SK-N-SH (cell line): ENCODE data around the gene SLC46A2. TPM values are rescaled to one million over a fixed set of nuclear protein-coding genes. Genes with fewer than 3 reads are reported as not detected.

Experiments used
- CTCF ChIA-PET: fragments of 300-600, 350-600 bp; formaldehyde crosslinking; extraction: SDS; loops from one replicate; lab custom pipeline; 2021; lab: Yijun Ruan, JAX
- POLR2A ChIA-PET: fragments of 350-600 bp; sonication (Branson Sonifier 250); formaldehyde crosslinking; extraction: SDS; loops from one replicate; lab custom pipeline; 2020; ENCODE audit warnings: antibody characterized with exemption, inconsistent platforms; lab: Yijun Ruan, JAX
- DNase-seq: peaks from one replicate; pipeline ENCODE4 v3.0.0; 2012
- H2AFZ ChIP-seq: fragments of 200-600 bp; sonication (generic); 2 replicates; pipeline ENCODE4 v1.8.1; 2016; ENCODE audit warnings: antibody characterized with exemption, mild to moderate bottlenecking, low read depth
- H3F3A ChIP-seq: fragments of 200-600 bp; sonication (generic); replicated peaks from 2 replicates; pipeline ENCODE3; 2016; ENCODE audit warnings: antibody characterized with exemption, mild to moderate bottlenecking; ENCODE audit not compliant: insufficient read depth
- H3K27ac ChIP-seq, 2 experiments: fragments of 200-500 bp in 1 of 2; fragments of 200-600 bp in 1 of 2; sonication (Bioruptor generic) in 1 of 2; sonication (generic), shearing (Covaris generic) in 1 of 2; 2 replicates each; pipeline versions ENCODE4 v1.5.1 to v1.6.1; 2014 to 2016; ENCODE audit warnings: low read depth in 2 of 2, inconsistent platforms in 1 of 2, low read length in 1 of 2, mild to moderate bottlenecking in 1 of 2, mixed read lengths in 1 of 2
- H3K27me3 ChIP-seq: fragments of 200-600 bp; sonication (generic), shearing (Covaris generic); 2 replicates; pipeline ENCODE4 v1.6.1; 2016; ENCODE audit warnings: mixed run types; ENCODE audit not compliant: insufficient read depth
- H3K36me3 ChIP-seq, 2 experiments: fragments of 200-500 bp in 1 of 2; fragments of 200-600 bp in 1 of 2; sonication (Bioruptor generic) in 1 of 2; sonication (generic) in 1 of 2; replicated peaks in 1 of 2; 2 replicates each; pipeline versions ENCODE3 to v1.5.1; 2014 to 2016; ENCODE audit warnings: low read length in 1 of 2, mild to moderate bottlenecking in 1 of 2; ENCODE audit not compliant: insufficient read depth in 2 of 2, control insufficient read depth in 1 of 2
- H3K4me1 ChIP-seq, 2 experiments: fragments of 200-500 bp in 1 of 2; fragments of 200-600 bp in 1 of 2; sonication (Bioruptor generic) in 1 of 2; sonication (generic), shearing (Covaris generic) in 1 of 2; 2 replicates each; pipeline versions ENCODE4 v1.5.1 to v1.6.1; 2014 to 2016; ENCODE audit warnings: low read depth in 1 of 2, low read length in 1 of 2, mixed run types in 1 of 2; ENCODE audit not compliant: insufficient read depth in 2 of 2, control insufficient read depth in 1 of 2
- H3K4me2 ChIP-seq: fragments of 200-600 bp; sonication (generic), shearing (Covaris generic); 2 replicates; pipeline ENCODE4 v1.6.1; 2017; ENCODE audit warnings: mixed run types
- H3K4me3 ChIP-seq, 2 experiments: fragments of 200-500 bp in 1 of 2; fragments of 200-600 bp in 1 of 2; sonication (Bioruptor generic) in 1 of 2; sonication (generic), shearing (Covaris generic) in 1 of 2; 2 replicates each; pipeline versions ENCODE4 v1.5.1 to v1.8.1; 2014 to 2016; ENCODE audit warnings: low read depth in 2 of 2, inconsistent platforms in 1 of 2, low read length in 1 of 2, mild to moderate bottlenecking in 1 of 2, mixed read lengths in 1 of 2, moderate library complexity in 1 of 2
- H3K79me2 ChIP-seq: fragments of 200-600 bp; sonication (generic); 2 replicates; pipeline ENCODE4 v1.8.1; 2017; ENCODE audit warnings: mild to moderate bottlenecking; ENCODE audit not compliant: insufficient read depth
- H3K9ac ChIP-seq: fragments of 200-600 bp; sonication (generic); 2 replicates; pipeline ENCODE4 v1.6.1; 2017; ENCODE audit warnings: mixed run types
- H3K9me2 ChIP-seq: fragments of 200-600 bp; sonication (generic); 2 replicates; pipeline ENCODE4 v1.6.1; 2017; ENCODE audit warnings: mixed run types
- H3K9me3 ChIP-seq: fragments of 200-600 bp; sonication (generic); 2 replicates; pipeline ENCODE4 v1.6.1; 2017; ENCODE audit warnings: mixed run types, mild to moderate bottlenecking, moderate library complexity
- H4K20me1 ChIP-seq: fragments of 200-600 bp; sonication (generic); 2 replicates; pipeline ENCODE4 v1.6.1; 2017; ENCODE audit warnings: mild to moderate bottlenecking, mixed run types; ENCODE audit not compliant: insufficient read depth
- FOSL2 ChIP-seq: IDR thresholded peaks from 2 replicates; pipeline ENCODE4 v1.4.0; 2012; ENCODE audit warnings: low read depth, mild to moderate bottlenecking, moderate library complexity, borderline replicate concordance
- FOXJ3 ChIP-seq: sonication (generic); formaldehyde crosslinking; IDR thresholded peaks from 2 replicates; pipeline ENCODE4 v1.5.1; 2020; ENCODE audit warnings: mild to moderate bottlenecking, missing genetic modification reagents
- MAX ChIP-seq: IDR thresholded peaks from 2 replicates; pipeline ENCODE4 v1.4.0; 2012; ENCODE audit warnings: low read depth
- MEF2A ChIP-seq: IDR thresholded peaks from 2 replicates; pipeline ENCODE4 v1.4.0; 2012; ENCODE audit warnings: low read depth, borderline replicate concordance
- MXI1 ChIP-seq: IDR thresholded peaks from 2 replicates; pipeline ENCODE4 v1.6.1; 2012; ENCODE audit warnings: mild to moderate bottlenecking, low read depth, low read length, improper control_type of control experiment
- NFIC ChIP-seq: IDR thresholded peaks from 2 replicates; pipeline ENCODE4 v1.4.0; 2012; ENCODE audit warnings: borderline replicate concordance
- POLR2AphosphoS5 ChIP-seq: IDR thresholded peaks from 2 replicates; pipeline ENCODE4 v1.6.1; 2012; ENCODE audit warnings: low read depth, low read length
- REST ChIP-seq: IDR thresholded peaks from 2 replicates; pipeline ENCODE4 v1.6.1; 2012; ENCODE audit warnings: mild to moderate bottlenecking, low read depth, low read length, moderate library complexity
- RXRA ChIP-seq: IDR thresholded peaks from 2 replicates; pipeline ENCODE4 v1.4.0; 2012; ENCODE audit warnings: low read depth, mild to moderate bottlenecking, borderline replicate concordance
- TAF1 ChIP-seq: IDR thresholded peaks from 2 replicates; pipeline ENCODE4 v1.6.1; 2012; ENCODE audit warnings: low read depth, mild to moderate bottlenecking, low read length, moderate library complexity, borderline replicate concordance
- USF1 ChIP-seq: IDR thresholded peaks from 2 replicates; pipeline ENCODE4 v1.4.0; 2012; ENCODE audit warnings: low read depth, borderline replicate concordance
- WGBS: methylation state at CpG from one replicate; pipeline ENCODE4 v1.1.6; 2017; ENCODE audit warnings: low lambda C conversion rate; 5-methylcytosine and 5-hydroxymethylcytosine counted together
- polyA plus RNA-seq, 3 experiments: library from polyadenylated mRNA; depleted of rRNA; stranded (reverse); fragments of >200 nt; gene quantifications; 2 replicates each; pipeline ENCODE4 v1.2.3, GENCODE V29; 2012

Gene SLC46A2
- polyA plus RNA-seq, 1 of the 3 experiments (the other 2 are of a cell fraction): not detected

- CTCF ChIA-PET: no interaction called here
- H3K4me1 ChIP-seq: peaks cover 0 to 2% of the 10 kb centered on the region in 2 experiments; a peak in 1 of 4 replicates
- DNase-seq: no peak
- no peaks in the 10 kb centered on the region for H3K9me3 ChIP-seq
- no peak overlapping the region for H3K4me2 ChIP-seq
- no peak overlapping the region for H2AFZ ChIP-seq
- no peak overlapping the region for H3K4me3 ChIP-seq
- WGBS: 82% methylated on average over 13 of the region's 13 CpGs
- no peak overlapping the region for H3K9ac ChIP-seq
- POLR2A ChIA-PET: no interaction called here
- no peaks in the 10 kb centered on the region for H3K79me2 ChIP-seq
- H3F3A ChIP-seq: peaks cover 3% of the 10 kb centered on the region
- no peaks in the 10 kb centered on the region for H3K9me2 ChIP-seq
- H4K20me1 ChIP-seq: no peaks in the 10 kb centered on the region
- no peaks in the 10 kb centered on the region for H3K27me3 ChIP-seq
- H3K27ac ChIP-seq: no peak overlapping the region
- TF ChIP-seq MAX: no peak
- no peak for TF ChIP-seq POLR2AphosphoS5
- no peak for TF ChIP-seq TAF1
- no peak for TF ChIP-seq RXRA
- TF ChIP-seq USF1: no peak
- TF ChIP-seq MEF2A: no peak
- TF ChIP-seq REST: no peak
- TF ChIP-seq NFIC: no peak
- TF ChIP-seq MXI1: no peak
- no peak for TF ChIP-seq FOSL2
- no peak for TF ChIP-seq FOXJ3
- H3K36me3 ChIP-seq: peaks cover 0 to 2% of the 10 kb centered on the region in 2 experiments
Observed at GRCh38 chr9:112848316-112849151, 42.1 kb downstream of the SLC46A2 start.
